Stimulated activated CD4-positive, alpha-beta T cell treated with anti-CD3 and anti-CD28 coated beads, Interleukin-4, amount 100 ng/mL, for 24 hours (primary cell): ENCODE data around the gene CCT3.
A peak's percentile ranks its signal among the peaks of the same experiment; 100 is the strongest.
"Not testable (repeated sequence)": the region's sequence is repeated elsewhere in the genome, so short reads cannot be mapped to it uniquely, and the experiment has no call there.

ENCODE experiments used
- DNase-seq: peaks from one replicate; pipeline ENCODE4 v3.0.0-alpha.2; 2020

The CCT3 gene

GRCh38 chr1:156368157-156368658 lies 30.1 kb upstream of the CCT3 start:
- DNase-seq: no peak

- no peak for DNase-seq
Measured at GRCh38 chr1:156367383-156368156, 29.5 kb upstream of the CCT3 start.

GRCh38 chr1:156366378-156367166 lies 28.5 kb upstream of the CCT3 start:
- no peak for DNase-seq

GRCh38 chr1:156365754-156366153 lies 27.7 kb upstream of the CCT3 start:
- no peak for DNase-seq

- DNase-seq: no peak
Measured at GRCh38 chr1:156360534-156360933, 22.4 kb upstream of the CCT3 start.

GRCh38 chr1:156359973-156360372 lies 21.9 kb upstream of the CCT3 start:
- no peak for DNase-seq

- DNase-seq: no peak
Measured at GRCh38 chr1:156359249-156359648, 21.2 kb upstream of the CCT3 start.

- no peak for DNase-seq
Measured at GRCh38 chr1:156358641-156359040, 20.5 kb upstream of the CCT3 start.

- no peak for DNase-seq
Measured at GRCh38 chr1:156357977-156358376, 19.9 kb upstream of the CCT3 start.

- peak; percentile 47 for DNase-seq
Measured at GRCh38 chr1:156356875-156357534, 18.9 kb upstream of the CCT3 start.

GRCh38 chr1:156356262-156356874 lies 18.3 kb upstream of the CCT3 start:
- DNase-seq: no peak

- not testable (repeated sequence) for DNase-seq
Measured at GRCh38 chr1:156352481-156352880, 14.4 kb upstream of the CCT3 start.

- DNase-seq: no peak
Measured at GRCh38 chr1:156347331-156347730, 9.2 kb upstream of the CCT3 start.

- DNase-seq: no peak
Measured at GRCh38 chr1:156346636-156347035, 8.5 kb upstream of the CCT3 start.

GRCh38 chr1:156346035-156346434 lies 7.9 kb upstream of the CCT3 start:
- not testable (repeated sequence) for DNase-seq

- DNase-seq: no peak
Measured at GRCh38 chr1:156344409-156344808, 6.3 kb upstream of the CCT3 start.

- DNase-seq: no peak
Measured at GRCh38 chr1:156342166-156342955, 4.3 kb upstream of the CCT3 start.

- no peak for DNase-seq
Measured at GRCh38 chr1:156337888-156338179, 258 bp downstream of the CCT3 start.

- no peak for DNase-seq
Measured at GRCh38 chr1:156337052-156337887, 822 bp downstream of the CCT3 start.

GRCh38 chr1:156336242-156336641 lies 1.9 kb downstream of the CCT3 start:
- DNase-seq: no peak

GRCh38 chr1:156323179-156323578 lies 14.9 kb downstream of the CCT3 start:
- DNase-seq: not testable (repeated sequence)
